Cerebellar cortex (tissue), 1 donor: ENCODE measurements around the gene TPPP.

Experiments
- DNase-seq: peaks from one replicate; pipeline ENCODE4 v3.0.0-alpha.2; 2015; ENCODE audit warnings: low spot score

The TPPP gene

GRCh38 chr5:624118-624950 is 68.8 kb downstream of the TPPP start:
- DNase-seq, result no peak

GRCh38 chr5:623531-623930 is 69.6 kb downstream of the TPPP start:
- DNase-seq, result no peak

GRCh38 chr5:622946-623522 is 70.1 kb downstream of the TPPP start:
- no peak for DNase-seq

- DNase-seq, result no peak
Measured at GRCh38 chr5:622359-622758, 70.8 kb downstream of the TPPP start.

GRCh38 chr5:621341-621761 is 71.8 kb downstream of the TPPP start:
- no peak for DNase-seq

GRCh38 chr5:620586-621180 is 72.5 kb downstream of the TPPP start:
- DNase-seq, result no peak

- DNase-seq, result no peak
Measured at GRCh38 chr5:620152-620551, 73.0 kb downstream of the TPPP start.

- no peak for DNase-seq
Measured at GRCh38 chr5:619444-619843, 73.7 kb downstream of the TPPP start.

- DNase-seq, result no peak
Measured at GRCh38 chr5:618450-618849, 74.7 kb downstream of the TPPP start.

- no peak for DNase-seq
Measured at GRCh38 chr5:617896-618295, 75.3 kb downstream of the TPPP start.

GRCh38 chr5:616484-617039 is 76.6 kb downstream of the TPPP start:
- DNase-seq, result peak; percentile 17

GRCh38 chr5:612498-613424 is 80.4 kb downstream of the TPPP start:
- DNase-seq, result peak; percentile 12

GRCh38 chr5:611731-612486 is 81.2 kb downstream of the TPPP start, which contains the start of gene CEP72:
TSS of gene CEP72 (plus strand) at chr5:612340. CDS start at chr5:612362, 22 bp downstream.
- peak; percentile 80 for DNase-seq

- no peak for DNase-seq
Measured at GRCh38 chr5:610744-611730, 82.1 kb downstream of the TPPP start.

GRCh38 chr5:610011-610743 is 83.0 kb downstream of the TPPP start:
- no peak for DNase-seq
